G401.6 (cell line): ENCODE results near the gene COG7.
"Not testable (repeated sequence)": the region's sequence is repeated elsewhere in the genome, so short reads cannot be mapped to it uniquely, and the experiment has no call there.

Experiments used
- FAIRE-seq: peaks from 2 replicates; lab custom pipeline; 2012; peaks lifted over from hg19 to GRCh38; lab: Jason Lieb, UNC

Gene COG7

GRCh38 chr16:23383881-23384280 lies 69.1 kb downstream of the COG7 start:
- no peak for FAIRE-seq

GRCh38 chr16:23382279-23382678 lies 70.7 kb downstream of the COG7 start:
- no peak for FAIRE-seq

- not testable (repeated sequence) for FAIRE-seq
These were observed 71.3 kb downstream of the COG7 start for GRCh38 chr16:23381702-23382101.

- FAIRE-seq: no peak
These were observed 72.5 kb downstream of the COG7 start for GRCh38 chr16:23380501-23380951.

- no peak for FAIRE-seq
These were observed 73.3 kb downstream of the COG7 start for GRCh38 chr16:23379707-23380106.

GRCh38 chr16:23378921-23379320 lies 74.1 kb downstream of the COG7 start:
- no peak for FAIRE-seq

- FAIRE-seq: no peak
These were observed 74.7 kb downstream of the COG7 start for GRCh38 chr16:23378256-23378655.

- no peak for FAIRE-seq
These were observed 75.7 kb downstream of the COG7 start for GRCh38 chr16:23377071-23377931.

GRCh38 chr16:23375643-23376042 lies 77.3 kb downstream of the COG7 start:
- no peak for FAIRE-seq

GRCh38 chr16:23374721-23375510 lies 78.1 kb downstream of the COG7 start:
- no peak for FAIRE-seq

- no peak for FAIRE-seq
These were observed 79.4 kb downstream of the COG7 start for GRCh38 chr16:23373436-23374219.

GRCh38 chr16:23371368-23371767 lies 81.6 kb downstream of the COG7 start:
- no peak for FAIRE-seq

- no peak for FAIRE-seq
These were observed 83.6 kb downstream of the COG7 start for GRCh38 chr16:23369416-23369815.

- no peak for FAIRE-seq
These were observed 84.5 kb downstream of the COG7 start for GRCh38 chr16:23368469-23368868.

- no peak for FAIRE-seq
These were observed 85.0 kb downstream of the COG7 start for GRCh38 chr16:23367988-23368387.

GRCh38 chr16:23367564-23367963 lies 85.4 kb downstream of the COG7 start:
- no peak for FAIRE-seq

- not testable (repeated sequence) for FAIRE-seq
These were observed 86.6 kb downstream of the COG7 start for GRCh38 chr16:23366341-23366740.

- no peak for FAIRE-seq
These were observed 87.3 kb downstream of the COG7 start for GRCh38 chr16:23365602-23366240.

GRCh38 chr16:23362460-23363317 lies 90.3 kb downstream of the COG7 start:
- no peak for FAIRE-seq

GRCh38 chr16:23359092-23359760 lies 93.8 kb downstream of the COG7 start:
- FAIRE-seq: no peak
